ENCODE data around the gene MSN. TPM values are rescaled to one million over a fixed set of nuclear protein-coding genes. Genes with fewer than 3 reads are reported as not detected.
A peak's percentile ranks its signal among the peaks of the same experiment; 100 is the strongest.
"Not testable (repeated sequence)": the region's sequence is repeated elsewhere in the genome, so short reads cannot be mapped to it uniquely, and the experiment has no call there.

Gene MSN
- 10 to 100 TPM; 40.0 to 73.8 (median 60.4) TPM for total RNA-seq

DNA sequence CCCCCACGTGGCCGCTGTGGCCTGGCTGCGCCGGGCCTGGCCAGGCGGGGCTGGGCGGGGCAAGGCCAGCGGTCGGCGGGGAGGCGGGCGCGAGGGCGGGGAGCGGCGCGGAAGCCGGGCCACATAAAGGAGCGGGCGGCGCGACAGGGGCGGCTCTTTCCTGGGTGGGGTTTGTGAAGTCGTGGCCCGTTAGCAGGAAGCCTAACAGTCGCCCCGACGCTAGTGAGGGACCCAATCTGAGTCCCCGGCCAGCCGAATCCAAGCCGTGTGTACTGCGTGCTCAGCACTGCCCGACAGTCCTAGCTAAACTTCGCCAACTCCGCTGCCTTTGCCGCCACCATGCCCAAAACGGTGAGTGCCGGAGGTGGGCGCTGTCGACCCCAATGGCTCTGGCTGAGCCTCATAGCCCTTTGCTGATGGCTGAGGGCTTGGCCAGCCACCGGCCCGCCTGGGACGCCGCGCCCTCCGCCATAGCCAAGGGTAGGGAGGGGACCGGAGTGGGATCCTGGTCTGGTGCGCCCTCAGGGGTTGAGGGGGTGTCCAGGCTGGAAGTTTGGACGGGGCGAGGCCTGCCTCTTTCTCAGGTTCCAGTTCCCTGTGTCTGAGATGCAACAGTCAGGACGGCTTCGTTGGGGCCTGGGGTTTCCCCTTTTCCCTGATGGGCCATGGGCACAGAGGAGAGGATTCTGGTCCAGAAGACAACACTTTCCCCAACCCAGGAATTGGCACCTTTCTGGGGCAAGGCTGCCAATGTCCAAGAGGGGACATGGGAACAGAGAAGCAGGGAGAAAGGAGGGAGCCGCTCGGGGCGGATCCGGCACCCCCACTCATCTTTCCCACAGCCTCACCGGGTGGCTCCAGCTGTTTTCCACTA is at the start of gene MSN:
Gene MSN, plus strand, starts transcription at position 152 of the 874 bp plus-strand sequence. Its CDS starts 188 bp downstream, at position 340.
- H3K36me3 ChIP-seq, result no peaks in the 10 kb centered on the region
- no peaks in the 10 kb centered on the region for H3K9me3 ChIP-seq
- intact Hi-C loops (cut with DNase I; ENCODE audit: low total_unique reads), result no loop called here
- H3K4me1 ChIP-seq, result peaks cover 0 to 13% (median 5%) of the 10 kb centered on the region in 4 donors
- in situ Hi-C loops (cut with MboI; ENCODE audit: low pct_ligation_motif_present in 1 of 4, low pct_unique_long_range_greater_than_20kb in 1 of 4, low sequenced_read_pairs in 3 of 4), result no loop called here
- WGBS, 2 donors (ENCODE audit: low coverage in 1 of 2), result 52% methylated on average over 56 of the region's 56 CpGs; no CpG with 5 or more reads in 1 of the 2 donors
- DNase-seq, result peak; percentile 76
- peak within 1 kb of the TSS; percentile 89 to 96 (median 91) for H3K27ac ChIP-seq
- H3K27me3 ChIP-seq, result no peaks in the 10 kb centered on the region
- H3K4me3 ChIP-seq, result peak within 1 kb of the TSS; percentile 44 to 59 (median 50)
- peak; percentile 57 to 65 (median 60) for TF ChIP-seq POLR2AphosphoS5 (IDR thresholded peaks at IDR 0.05)
- peak; percentile 57 for TF ChIP-seq POLR2A (IDR thresholded peaks at IDR 0.05)
- TF ChIP-seq EP300 (IDR thresholded peaks at IDR 0.05; ENCODE audit: low read depth), result no peak

DNA sequence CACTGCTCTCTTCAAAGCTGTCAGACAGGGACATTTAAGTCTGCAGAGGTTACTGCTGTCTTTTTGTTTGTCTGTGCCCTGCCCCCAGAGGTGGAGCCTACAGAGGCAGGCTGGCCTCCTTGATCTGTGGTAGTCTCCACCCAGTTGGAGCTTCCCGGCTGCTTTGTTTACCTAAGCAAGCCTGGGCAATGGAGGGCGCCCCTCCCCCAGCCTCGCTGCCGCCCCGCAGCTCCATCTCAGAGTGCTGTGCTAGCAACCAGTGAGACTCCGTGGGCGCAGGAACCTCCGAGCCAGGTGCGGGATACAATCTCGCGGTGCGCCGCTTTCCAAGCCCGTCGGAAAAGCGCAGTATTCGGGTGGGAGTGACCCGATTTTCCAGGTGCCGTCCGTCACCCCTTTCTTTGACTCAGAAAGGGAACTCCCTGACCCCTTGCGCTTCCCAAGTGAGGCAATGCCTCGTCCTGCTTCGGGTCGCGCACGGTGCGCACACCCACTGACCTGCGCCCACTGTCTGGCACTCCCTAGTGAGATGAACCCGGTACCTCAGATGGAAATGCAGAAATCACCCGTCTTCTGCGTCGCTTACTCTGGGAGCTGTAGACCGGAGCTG is 47.3 kb upstream of the MSN start:
- 91% methylated on average over 33 of the region's 33 CpGs; no CpG with 5 or more reads in 1 of the 2 donors for WGBS, 2 donors (ENCODE audit: low coverage in 1 of 2)
- H3K4me1 ChIP-seq; intact Hi-C loops (cut with DNase I; ENCODE audit: low total_unique reads); in situ Hi-C loops (cut with MboI; ENCODE audit: low pct_ligation_motif_present in 1 of 4, low pct_unique_long_range_greater_than_20kb in 1 of 4, low sequenced_read_pairs in 3 of 4); H3K36me3 ChIP-seq; H3K4me3 ChIP-seq; DNase-seq; H3K27ac ChIP-seq; H3K9me3 ChIP-seq; H3K27me3 ChIP-seq: not testable (repeated sequence)

DNA sequence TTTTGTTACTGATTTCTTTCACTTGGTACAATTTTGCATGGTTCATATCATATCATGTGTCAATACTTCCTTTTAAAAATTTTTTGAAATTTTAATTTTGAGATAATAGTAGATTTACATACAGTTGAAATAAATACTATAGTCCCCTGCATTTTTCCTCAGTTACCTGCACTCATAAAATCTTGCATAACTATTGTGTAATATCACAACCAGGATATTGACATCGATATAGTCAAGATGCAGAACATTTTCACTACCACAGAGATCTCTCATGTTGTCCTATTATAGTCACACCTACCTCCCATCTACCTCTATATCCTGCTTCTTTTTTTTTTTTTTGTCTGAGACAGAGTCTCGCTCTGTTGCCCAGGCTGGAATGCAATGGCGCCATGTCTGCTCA is 36.7 kb upstream of the MSN start:
- H3K36me3 ChIP-seq, result no peaks in the 10 kb centered on the region
- in situ Hi-C loops (cut with MboI; ENCODE audit: low pct_ligation_motif_present in 1 of 4, low pct_unique_long_range_greater_than_20kb in 1 of 4, low sequenced_read_pairs in 3 of 4), result no loop called here
- no peaks in the 10 kb centered on the region for H3K9me3 ChIP-seq
- TF ChIP-seq, protein P1, sequence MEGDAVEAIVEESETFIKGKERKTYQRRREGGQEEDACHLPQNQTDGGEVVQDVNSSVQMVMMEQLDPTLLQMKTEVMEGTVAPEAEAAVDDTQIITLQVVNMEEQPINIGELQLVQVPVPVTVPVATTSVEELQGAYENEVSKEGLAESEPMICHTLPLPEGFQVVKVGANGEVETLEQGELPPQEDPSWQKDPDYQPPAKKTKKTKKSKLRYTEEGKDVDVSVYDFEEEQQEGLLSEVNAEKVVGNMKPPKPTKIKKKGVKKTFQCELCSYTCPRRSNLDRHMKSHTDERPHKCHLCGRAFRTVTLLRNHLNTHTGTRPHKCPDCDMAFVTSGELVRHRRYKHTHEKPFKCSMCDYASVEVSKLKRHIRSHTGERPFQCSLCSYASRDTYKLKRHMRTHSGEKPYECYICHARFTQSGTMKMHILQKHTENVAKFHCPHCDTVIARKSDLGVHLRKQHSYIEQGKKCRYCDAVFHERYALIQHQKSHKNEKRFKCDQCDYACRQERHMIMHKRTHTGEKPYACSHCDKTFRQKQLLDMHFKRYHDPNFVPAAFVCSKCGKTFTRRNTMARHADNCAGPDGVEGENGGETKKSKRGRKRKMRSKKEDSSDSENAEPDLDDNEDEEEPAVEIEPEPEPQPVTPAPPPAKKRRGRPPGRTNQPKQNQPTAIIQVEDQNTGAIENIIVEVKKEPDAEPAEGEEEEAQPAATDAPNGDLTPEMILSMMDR (IDR thresholded peaks at IDR 0.05), result no peak
- no peak for TF ChIP-seq EP300 (IDR thresholded peaks at IDR 0.05; ENCODE audit: low read depth)
- TF ChIP-seq POLR2AphosphoS5 (IDR thresholded peaks at IDR 0.05), result no peak
- no peak for TF ChIP-seq POLR2A (IDR thresholded peaks at IDR 0.05)
- 70 to 88% methylated on average over 1 to 3 of the region's 3 CpGs for WGBS, 2 donors (ENCODE audit: low coverage in 1 of 2)
- peaks cover 0 to 2% (median 0%) of the 10 kb centered on the region in 4 donors for H3K4me1 ChIP-seq
- intact Hi-C loops (cut with DNase I; ENCODE audit: low total_unique reads), result no loop called here
- H3K27ac ChIP-seq, result no peak overlapping the region
- no peaks in the 10 kb centered on the region for H3K27me3 ChIP-seq
- H3K4me3 ChIP-seq, result no peak overlapping the region
- DNase-seq, result no peak

DNA sequence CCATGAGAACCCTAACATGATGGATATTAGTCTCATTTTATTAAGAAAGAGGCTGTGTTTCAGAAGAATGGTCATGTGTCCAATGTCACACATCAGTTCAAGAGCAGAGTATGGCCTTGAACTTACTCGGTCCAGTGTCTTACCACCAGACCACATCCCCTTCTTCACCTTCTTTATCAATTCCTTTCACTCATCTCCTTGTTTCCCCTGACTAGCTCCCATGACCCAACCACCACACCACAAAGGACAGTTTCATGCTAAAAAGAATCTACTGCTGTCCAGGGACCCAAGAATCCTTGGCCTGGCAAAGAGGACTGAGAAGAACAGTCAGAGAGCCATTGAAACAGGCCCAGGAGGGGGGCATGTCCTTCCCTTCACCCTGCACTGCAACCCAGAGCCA is 33.6 kb upstream of the MSN start:
- intact Hi-C loops (cut with DNase I; ENCODE audit: low total_unique reads) (no loop called here), in situ Hi-C loops (cut with MboI; ENCODE audit: low pct_ligation_motif_present in 1 of 4, low pct_unique_long_range_greater_than_20kb in 1 of 4, low sequenced_read_pairs in 3 of 4) (no loop called here)
- WGBS, 2 donors (ENCODE audit: low coverage in 1 of 2), result 67% methylated on average over 1 of the region's 1 CpG; no CpG with 5 or more reads in 1 of the 2 donors
- DNase-seq, result no peak
- Histone ChIP-seq H3K27ac (no peak overlapping the region), H3K9me3 (no peaks in the 10 kb centered on the region), H3K4me3 (no peak overlapping the region), H3K27me3 (no peaks in the 10 kb centered on the region), H3K4me1 (peaks cover 0 to 7% (median 0%) of the 10 kb centered on the region in 4 donors), H3K36me3 (no peaks in the 10 kb centered on the region)
- TF ChIP-seq EP300 (IDR thresholded peaks at IDR 0.05; ENCODE audit: low read depth), result no peak
- TF ChIP-seq POLR2A (IDR thresholded peaks at IDR 0.05), result no peak
- no peak for TF ChIP-seq POLR2AphosphoS5 (IDR thresholded peaks at IDR 0.05)
- TF ChIP-seq, protein P1 (IDR thresholded peaks at IDR 0.05), result no peak

DNA sequence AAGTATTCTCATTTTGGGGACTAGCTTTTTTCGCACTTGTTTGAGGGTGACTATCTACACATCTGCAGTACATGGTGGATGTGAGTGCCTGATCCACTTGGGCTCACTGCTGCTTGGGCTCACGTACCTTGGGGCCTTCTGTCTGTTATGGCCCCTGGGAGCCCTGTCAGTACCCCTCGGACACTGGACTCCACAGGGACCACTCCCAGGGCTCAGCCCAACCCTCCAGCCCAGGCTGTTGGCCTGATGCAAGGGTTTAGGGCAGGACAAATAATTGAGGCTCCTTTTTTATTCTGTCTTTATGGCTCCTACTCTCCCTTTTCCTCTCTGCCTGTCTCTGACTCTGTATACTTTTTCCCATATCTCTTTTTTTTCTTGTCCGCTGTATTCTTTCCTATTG is 32.7 kb upstream of the MSN start:
- in situ Hi-C loops (cut with MboI; ENCODE audit: low pct_ligation_motif_present in 1 of 4, low pct_unique_long_range_greater_than_20kb in 1 of 4, low sequenced_read_pairs in 3 of 4), result no loop called here
- no peak for DNase-seq
- H3K4me3 ChIP-seq, result no peak overlapping the region
- H3K36me3 ChIP-seq, result no peaks in the 10 kb centered on the region
- H3K27ac ChIP-seq, result peak overlapping the region in 2 of 4 donors; percentile 55 to 60
- H3K27me3 ChIP-seq, result no peaks in the 10 kb centered on the region
- intact Hi-C loops (cut with DNase I; ENCODE audit: low total_unique reads), result no loop called here
- 82% methylated on average over 4 of the region's 4 CpGs; no CpG with 5 or more reads in 1 of the 2 donors for WGBS, 2 donors (ENCODE audit: low coverage in 1 of 2)
- TF ChIP-seq POLR2AphosphoS5 (IDR thresholded peaks at IDR 0.05), result no peak
- TF ChIP-seq POLR2A (IDR thresholded peaks at IDR 0.05), result no peak
- TF ChIP-seq EP300 (IDR thresholded peaks at IDR 0.05; ENCODE audit: low read depth), result no peak
- TF ChIP-seq, protein P1 (IDR thresholded peaks at IDR 0.05), result no peak
- peaks cover 0 to 7% (median 0%) of the 10 kb centered on the region in 4 donors for H3K4me1 ChIP-seq
- H3K9me3 ChIP-seq, result no peaks in the 10 kb centered on the region

Measured in transverse colon (tissue), 4 donors.